HepG2 (cell line): ENCODE measurements around the gene PDIA2. TPM values are rescaled to one million over a fixed set of nuclear protein-coding genes. Genes with fewer than 3 reads are reported as not detected.

Source experiments
- ATAC-seq: fragments of 200-7000 bp; cut with Tn5 transposase; 3 replicates; pipeline ENCODE4 v1.9.1; 2020; ENCODE audit warnings: mild to moderate bottlenecking, moderate library complexity
- BruUV-seq: library from RNA; stranded (reverse); fragments of 400-500 nt; replicated peaks from 2 replicates; lab custom pipeline; 2021; lab: Mats Ljungman, UMichigan
- CTCF ChIA-PET: fragments of 300-600 bp; formaldehyde crosslinking; extraction: SDS; loops from one replicate; lab custom pipeline; 2021; ENCODE audit warnings: low total read pairs, inconsistent platforms, low intra/inter-chr PET ratio; lab: Yijun Ruan, JAX
- POLR2A ChIA-PET: fragments of 350-600 bp; sonication (Branson Sonifier 250); formaldehyde crosslinking; loops from one replicate; lab custom pipeline; 2020; ENCODE audit warnings: antibody characterized with exemption, inconsistent platforms; lab: Yijun Ruan, JAX
- DNase-seq: peaks from one replicate; pipeline ENCODE4 v3.0.0-alpha.2; 2015; ENCODE audit warnings: low spot score
- FAIRE-seq: peaks from 3 replicates; lab custom pipeline; 2011; peaks lifted over from hg19 to GRCh38; lab: Jason Lieb, UNC
- H2AFZ ChIP-seq: one replicate; pipeline ENCODE4 v1.6.1; 2011; ENCODE audit warnings: low read length, inconsistent platforms
- H3K27ac ChIP-seq: fragments of 300-600 bp; 3 replicates; pipeline ENCODE4 v1.8.0; 2011; ENCODE audit warnings: mixed run types, mild to moderate bottlenecking, mixed read lengths, low read length, inconsistent platforms; ENCODE audit not compliant: insufficient read depth; ENCODE audit errors: extremely low read length
- H3K27me3 ChIP-seq, 2 experiments: fragments of 200-600 bp in 1 of 2; 2 replicates in 1 of 2; 3 replicates in 1 of 2; pipeline versions ENCODE4 v1.6.0 to v1.8.0; 2011; ENCODE audit warnings: low read length in 2 of 2, mild to moderate bottlenecking in 2 of 2, moderate library complexity in 2 of 2, inconsistent platforms in 1 of 2; ENCODE audit not compliant: insufficient read depth in 2 of 2, control insufficient read depth in 1 of 2
- H3K36me3 ChIP-seq, 2 experiments: fragments of 200-600 bp in 1 of 2; replicated peaks in 1 of 2; 2 replicates in 1 of 2; 3 replicates in 1 of 2; pipeline versions ENCODE4 v1.5.1 to v1.8.0; 2011; ENCODE audit warnings: low read length in 2 of 2, inconsistent platforms in 1 of 2; ENCODE audit not compliant: insufficient read depth in 2 of 2, control insufficient read depth in 1 of 2
- H3K4me1 ChIP-seq: 2 replicates; pipeline ENCODE4 v1.5.1; 2012; ENCODE audit warnings: low read length, inconsistent platforms; ENCODE audit not compliant: insufficient read depth
- H3K4me2 ChIP-seq: 2 replicates; pipeline ENCODE4 v1.6.0; 2011; ENCODE audit warnings: low read depth, low read length, inconsistent platforms
- H3K4me3 ChIP-seq, 3 experiments: fragments of 200-600 bp in 1 of 3; sonication (generic), shearing (Covaris generic) in 1 of 3; replicated peaks in 1 of 3; 2 replicates each; pipeline ENCODE4 v1.5.1; 2011 to 2016; ENCODE audit warnings: low read length in 3 of 3, inconsistent platforms in 2 of 3, low read depth in 2 of 3, mild to moderate bottlenecking in 2 of 3, control low read depth in 1 of 3, mixed read lengths in 1 of 3; ENCODE audit not compliant: insufficient read depth in 1 of 3
- H3K79me2 ChIP-seq: one replicate; pipeline ENCODE4 v1.6.1; 2011; ENCODE audit warnings: low read length, inconsistent platforms; ENCODE audit not compliant: insufficient read depth
- H3K9ac ChIP-seq: 2 replicates; pipeline ENCODE4 v1.6.0; 2011; ENCODE audit warnings: mild to moderate bottlenecking, low read depth, low read length, inconsistent platforms; ENCODE audit not compliant: insufficient read depth
- H3K9me3 ChIP-seq: 2 replicates; pipeline ENCODE4 v1.5.1; 2012; ENCODE audit warnings: mild to moderate bottlenecking, low read length
- H4K20me1 ChIP-seq: 2 replicates; pipeline ENCODE4 v1.6.0; 2011; ENCODE audit warnings: inconsistent platforms, mild to moderate bottlenecking, low read length, moderate library complexity; ENCODE audit not compliant: insufficient read depth
- AGO2 ChIP-seq: fragments of 200-400 bp; formaldehyde crosslinking; optimal IDR thresholded peaks from 2 replicates; pipeline ENCODE3; 2017; ENCODE audit warnings: mild to moderate bottlenecking, low read depth, low read length, moderate library complexity
- ASH2L ChIP-seq: fragments of 300-600, 200-600 bp; sonication (generic); IDR thresholded peaks from 2 replicates; pipeline ENCODE4 v1.7.0; 2017; ENCODE audit warnings: low read depth, mild to moderate bottlenecking, moderate library complexity, mixed read lengths, low read length; ENCODE audit not compliant: insufficient read length
- EEA1 ChIP-seq: sonication (generic); formaldehyde crosslinking; IDR thresholded peaks from 2 replicates; pipeline ENCODE4 v1.5.1; 2020; ENCODE audit warnings: mild to moderate bottlenecking, missing genetic modification reagents, borderline replicate concordance
- FOXO1 ChIP-seq: sonication (generic); formaldehyde crosslinking; IDR thresholded peaks from 2 replicates; pipeline ENCODE4 v1.4.0; 2020; ENCODE audit warnings: missing genetic modification reagents
- HNF4G ChIP-seq, 2 experiments: sonication (generic) in 1 of 2; formaldehyde crosslinking in 1 of 2; IDR thresholded peaks; 2 replicates each; pipeline versions ENCODE4 v1.4.0 to v1.6.1; 2011 to 2020; ENCODE audit warnings: borderline replicate concordance in 2 of 2, low read depth in 2 of 2, mild to moderate bottlenecking in 2 of 2, low read length in 1 of 2, missing genetic modification reagents in 1 of 2, moderate library complexity in 1 of 2
- KMT2B ChIP-seq: IDR thresholded peaks from 2 replicates; pipeline ENCODE4 v1.6.1; 2016; ENCODE audit warnings: missing genetic modification reagents, missing compliant biosample characterization
- REL ChIP-seq: sonication (generic); formaldehyde crosslinking; conservative IDR thresholded peaks from 2 replicates; pipeline ENCODE4 v1.8.0; 2022; ENCODE audit warnings: mild to moderate bottlenecking, missing genetic modification reagents, moderate library complexity
- REPIN1 ChIP-seq: sonication (generic); formaldehyde crosslinking; IDR thresholded peaks from 2 replicates; pipeline ENCODE4 v1.8.0; 2022; ENCODE audit warnings: missing genetic modification reagents, low read depth, mild to moderate bottlenecking, borderline replicate concordance
- SRSF4 ChIP-seq: fragments of 200-400 bp; formaldehyde crosslinking; IDR thresholded peaks from one replicate; pipeline ENCODE4 v1.6.1; 2018; ENCODE audit warnings: mild to moderate bottlenecking, low read depth, low read length, moderate library complexity; ENCODE audit not compliant: poor library complexity, severe bottlenecking
- ZFX ChIP-seq: sonication (generic); formaldehyde crosslinking; IDR thresholded peaks from 2 replicates; pipeline ENCODE4 v1.4.0; 2020; ENCODE audit warnings: mild to moderate bottlenecking, low read depth, missing genetic modification reagents, moderate library complexity
- ZNF136 ChIP-seq: sonication (generic); formaldehyde crosslinking; IDR thresholded peaks from 2 replicates; pipeline ENCODE4 v1.8.1; 2022; ENCODE audit warnings: low read depth, mild to moderate bottlenecking, moderate library complexity, missing genetic modification reagents
- ZNF24 ChIP-seq: fragments of 450-650 bp; IDR thresholded peaks from 2 replicates; pipeline ENCODE4 v1.6.1; 2017; ENCODE audit warnings: antibody characterized with exemption, mild to moderate bottlenecking
- ZNF30 ChIP-seq: sonication (generic); formaldehyde crosslinking; IDR thresholded peaks from 2 replicates; pipeline ENCODE4 v1.5.0; 2020; ENCODE audit warnings: mild to moderate bottlenecking, missing genetic modification reagents
- ZNF44 ChIP-seq: sonication (generic); formaldehyde crosslinking; IDR thresholded peaks from 2 replicates; pipeline ENCODE4 v1.5.1; 2020; ENCODE audit warnings: mild to moderate bottlenecking, missing genetic modification reagents
- ZNF512 ChIP-seq: sonication (generic); formaldehyde crosslinking; IDR thresholded peaks from 2 replicates; pipeline ENCODE4 v1.4.0; 2020; ENCODE audit warnings: mild to moderate bottlenecking, missing genetic modification reagents
- ZNF562 ChIP-seq: sonication (generic); formaldehyde crosslinking; IDR thresholded peaks from 2 replicates; pipeline ENCODE4 v1.8.0; 2022; ENCODE audit warnings: missing genetic modification reagents, borderline replicate concordance
- ZNF709 ChIP-seq: sonication (generic); formaldehyde crosslinking; IDR thresholded peaks from 2 replicates; pipeline ENCODE4 v1.5.0; 2020; ENCODE audit warnings: mild to moderate bottlenecking, missing genetic modification reagents
- WGBS: methylation state at CpG from one replicate; pipeline ENCODE4 v1.1.6; 2017; ENCODE audit warnings: low lambda C conversion rate; 5-methylcytosine and 5-hydroxymethylcytosine counted together
- in situ Hi-C: cut with HindIII; loops from 2 replicates; pipeline ENCODE4 v1.10.0; 2017; ENCODE audit warnings: low pct_unique_long_range_greater_than_20kb; ENCODE audit not compliant: extremely low pct_ligation_motif_present
- intact Hi-C: fragments of 100-400 bp; cut with micrococcal nuclease; formaldehyde crosslinking; loops from one replicate; pipeline ENCODE4 v1.10.0; 2022; ENCODE audit not compliant: unreplicated experiment
- polyA plus RNA-seq, 8 experiments: library from polyadenylated mRNA; depleted of rRNA in 3 of 8; stranded (reverse) in 7 of 8; unstranded in 1 of 8; fragments of >200 nt; fragmentation: Illumina TruSeq in 4 of 8; extraction: Trizol in 4 of 8; gene quantifications; 2 replicates each; pipeline versions ENCODE4 v1.2.1 to v1.2.3, GENCODE V29; 2011 to 2016; ENCODE audit warnings: low read depth in 4 of 8, missing spikeins in 1 of 8, mixed read lengths in 1 of 8; ENCODE audit not compliant: insufficient read depth in 1 of 8
- total RNA-seq, 5 experiments: library from RNA; depleted of rRNA; stranded (reverse); fragments of >200 nt; fragmentation: Illumina TruSeq; extraction: Trizol; gene quantifications; 2 replicates each; pipeline ENCODE4 v1.2.3, GENCODE V29; 2016; ENCODE audit warnings: low read depth in 1 of 5

Gene PDIA2
- total and polyA plus RNA-seq, 2 of the 13 experiments (the other 11 are each of a cell fraction or from before 2014, with no cell fraction given) = 0.35 to 1.9 TPM

GRCh38 chr16:289395-289997 lies 6.5 kb downstream of the PDIA2 start:
- no peaks in the 10 kb centered on the region for H4K20me1 ChIP-seq
- ATAC-seq (no peak), FAIRE-seq (no peak), DNase-seq (no peak)
- no peak overlapping the region for H3K27ac ChIP-seq
- no peaks in the 10 kb centered on the region for H3K9me3 ChIP-seq
- no peak overlapping the region for H3K9ac ChIP-seq
- BruUV-seq = no TSS peak
- H3K4me1 ChIP-seq = no peaks in the 10 kb centered on the region
- CTCF ChIA-PET = no interaction called here
- H2AFZ ChIP-seq = no peak overlapping the region
- H3K79me2 ChIP-seq = no peaks in the 10 kb centered on the region
- peaks cover 15 to 69% of the 10 kb centered on the region in 2 experiments; a peak in 4 of 5 replicates for H3K36me3 ChIP-seq
- H3K4me3 ChIP-seq = no peak overlapping the region
- no peak overlapping the region for H3K4me2 ChIP-seq
- POLR2A ChIA-PET = no interaction called here
- TF ChIP-seq AGO2 (peak; percentile 19), ZNF30 (CRISPR knock-in tag) (no peak), REPIN1 (CRISPR knock-in tag) (no peak), ASH2L (no peak), ZNF562 (CRISPR knock-in tag) (no peak)
- 93% methylated on average over 7 of the region's 22 CpGs for WGBS
- intact Hi-C loops (loop anchor here (5.0 kb wide), 1 partner anchor 52 kb away; no protein-coding TSS in a partner anchor), in situ Hi-C loops (no loop called here)
- H3K27me3 ChIP-seq = no peaks in the 10 kb centered on the region

- ATAC-seq (no peak), DNase-seq (no peak), FAIRE-seq (no peak)
- H3K27me3 ChIP-seq = no peaks in the 10 kb centered on the region
- ChIA-PET POLR2A (no interaction called here), CTCF (no interaction called here)
- no peak overlapping the region for H3K4me2 ChIP-seq
- WGBS = 98% methylated on average over 13 of the region's 25 CpGs
- H3K9ac ChIP-seq = no peak overlapping the region
- no peak overlapping the region for H3K27ac ChIP-seq
- no peaks in the 10 kb centered on the region for H3K9me3 ChIP-seq
- BruUV-seq = no TSS peak
- in situ Hi-C loops (no loop called here), intact Hi-C loops (no loop called here)
- no peak for TF ChIP-seq ZNF136 (CRISPR knock-in tag)
- no peak for TF ChIP-seq FOXO1
- no peak for TF ChIP-seq SRSF4
- no peak for TF ChIP-seq ZNF24
- no peak for TF ChIP-seq ZFX (CRISPR knock-in tag)
- no peak for TF ChIP-seq REL (CRISPR knock-in tag)
- no peak for TF ChIP-seq ZNF44 (CRISPR knock-in tag)
- TF ChIP-seq EEA1 = no peak
- no peak for TF ChIP-seq KMT2B (CRISPR knock-in tag)
- TF ChIP-seq ZNF709 (CRISPR knock-in tag) = no peak
- TF ChIP-seq ZNF512 (CRISPR knock-in tag) = no peak
- no peak for TF ChIP-seq HNF4G (IDR thresholded peaks at IDR 0.05; ENCODE audit: borderline replicate concordance, low read depth, low read length)
- no peak for TF ChIP-seq HNF4G (CRISPR knock-in tag; IDR thresholded peaks at IDR 0.05; ENCODE audit: borderline replicate concordance, low read depth)
- no peak overlapping the region for H2AFZ ChIP-seq
- H3K36me3 ChIP-seq = peaks cover 15 to 69% of the 10 kb centered on the region in 2 experiments; a peak in 4 of 5 replicates
- H3K4me3 ChIP-seq = no peak overlapping the region
- H3K4me1 ChIP-seq = no peaks in the 10 kb centered on the region
- H3K79me2 ChIP-seq = no peaks in the 10 kb centered on the region
- H4K20me1 ChIP-seq = no peaks in the 10 kb centered on the region
Measured at GRCh38 chr16:290015-290680, 7.2 kb downstream of the PDIA2 start.
